ENCODE results near the gene SGK1.

Gene SGK1

DNA sequence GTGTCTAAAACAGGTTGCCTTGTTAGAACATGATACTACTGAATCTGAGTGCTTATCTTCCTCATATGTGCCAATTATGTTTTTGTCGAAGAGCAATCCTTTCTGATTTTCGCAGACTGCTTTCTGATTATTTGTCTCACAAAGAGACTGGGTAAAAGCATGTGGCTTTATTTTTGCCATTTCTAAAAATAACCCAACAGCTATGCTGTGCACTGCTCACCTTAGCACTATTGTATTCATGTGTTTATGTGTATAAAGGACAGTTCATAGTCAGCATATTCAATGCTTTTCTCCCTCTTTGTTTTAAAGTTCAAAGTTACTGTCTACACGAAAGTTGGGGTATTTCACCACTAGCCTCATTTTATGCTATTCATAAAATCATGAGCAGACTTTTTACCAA is 127.0 kb downstream of the SGK1 start:
- H3K27ac ChIP-seq (ENCODE audit: low read depth, low read length, poor library complexity, severe bottlenecking): no peak overlapping the region

DNA sequence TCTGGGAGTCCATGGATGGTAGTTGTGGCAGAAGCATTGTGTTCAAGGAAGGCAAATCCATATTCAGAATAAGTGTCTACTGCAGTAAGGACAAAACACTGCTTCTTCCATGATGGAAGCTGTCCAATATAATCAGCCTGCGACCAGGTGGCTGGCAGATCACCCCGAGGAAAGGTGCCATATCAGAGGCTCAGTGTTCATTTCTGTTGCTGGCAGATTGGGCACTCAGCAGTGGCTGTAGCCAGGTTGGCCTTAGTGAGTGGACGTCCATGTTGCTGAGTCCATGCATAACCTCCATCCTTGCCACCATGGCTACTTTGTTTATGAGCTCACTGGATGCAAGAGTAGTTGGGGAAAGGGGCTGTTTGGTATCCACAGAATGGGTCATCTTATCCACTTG is 130.2 kb downstream of the SGK1 start:
- TF ChIP-seq EZH2 (IDR thresholded peaks at IDR 0.05; ENCODE audit: borderline replicate concordance, low read length): no peak
- TF ChIP-seq, protein P1, sequence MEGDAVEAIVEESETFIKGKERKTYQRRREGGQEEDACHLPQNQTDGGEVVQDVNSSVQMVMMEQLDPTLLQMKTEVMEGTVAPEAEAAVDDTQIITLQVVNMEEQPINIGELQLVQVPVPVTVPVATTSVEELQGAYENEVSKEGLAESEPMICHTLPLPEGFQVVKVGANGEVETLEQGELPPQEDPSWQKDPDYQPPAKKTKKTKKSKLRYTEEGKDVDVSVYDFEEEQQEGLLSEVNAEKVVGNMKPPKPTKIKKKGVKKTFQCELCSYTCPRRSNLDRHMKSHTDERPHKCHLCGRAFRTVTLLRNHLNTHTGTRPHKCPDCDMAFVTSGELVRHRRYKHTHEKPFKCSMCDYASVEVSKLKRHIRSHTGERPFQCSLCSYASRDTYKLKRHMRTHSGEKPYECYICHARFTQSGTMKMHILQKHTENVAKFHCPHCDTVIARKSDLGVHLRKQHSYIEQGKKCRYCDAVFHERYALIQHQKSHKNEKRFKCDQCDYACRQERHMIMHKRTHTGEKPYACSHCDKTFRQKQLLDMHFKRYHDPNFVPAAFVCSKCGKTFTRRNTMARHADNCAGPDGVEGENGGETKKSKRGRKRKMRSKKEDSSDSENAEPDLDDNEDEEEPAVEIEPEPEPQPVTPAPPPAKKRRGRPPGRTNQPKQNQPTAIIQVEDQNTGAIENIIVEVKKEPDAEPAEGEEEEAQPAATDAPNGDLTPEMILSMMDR (IDR thresholded peaks at IDR 0.05; ENCODE audit: low read length): no peak
- Histone ChIP-seq H3K4me2 (ENCODE audit: low read length) (no peak overlapping the region), H3K9me2 (ENCODE audit: low read depth, low read length) (no peaks in the 10 kb centered on the region), H3K36me3 (ENCODE audit: insufficient read depth, low read length) (no peaks in the 10 kb centered on the region), H3F3A (ENCODE audit: insufficient read depth, low read length) (no peaks in the 10 kb centered on the region), H3K4me1 (ENCODE audit: insufficient read depth, low read length, severe bottlenecking) (no peaks in the 10 kb centered on the region), H2AFZ (ENCODE audit: low read length) (no peak overlapping the region), H3K27ac (ENCODE audit: low read depth, low read length, poor library complexity, severe bottlenecking) (no peak overlapping the region), H3K9me3 (ENCODE audit: low read length) (no peaks in the 10 kb centered on the region), H3K4me3 (ENCODE audit: low read depth, low read length, poor library complexity, severe bottlenecking) (no peak overlapping the region), H4K20me1 (ENCODE audit: insufficient read depth, low read length) (no peaks in the 10 kb centered on the region), H3K79me2 (ENCODE audit: insufficient read depth, low read length) (no peaks in the 10 kb centered on the region), H3K27me3 (ENCODE audit: insufficient read depth, low read length) (no peaks in the 10 kb centered on the region), H3K9ac (ENCODE audit: low read length) (no peak overlapping the region)

More for the DNA sequence above, 127.0 kb downstream of the SGK1 start:
- Histone ChIP-seq H3K4me2 (ENCODE audit: low read length) (no peak overlapping the region), H3F3A (ENCODE audit: insufficient read depth, low read length) (no peaks in the 10 kb centered on the region), H3K4me3 (ENCODE audit: low read depth, low read length, poor library complexity, severe bottlenecking) (no peak overlapping the region), H2AFZ (ENCODE audit: low read length) (no peak overlapping the region), H4K20me1 (ENCODE audit: insufficient read depth, low read length) (no peaks in the 10 kb centered on the region), H3K9me2 (ENCODE audit: low read depth, low read length) (no peaks in the 10 kb centered on the region), H3K9me3 (ENCODE audit: low read length) (no peaks in the 10 kb centered on the region), H3K9ac (ENCODE audit: low read length) (no peak overlapping the region), H3K36me3 (ENCODE audit: insufficient read depth, low read length) (no peaks in the 10 kb centered on the region), H3K27me3 (ENCODE audit: insufficient read depth, low read length) (no peaks in the 10 kb centered on the region), H3K79me2 (ENCODE audit: insufficient read depth, low read length) (no peaks in the 10 kb centered on the region), H3K4me1 (ENCODE audit: insufficient read depth, low read length, severe bottlenecking) (no peaks in the 10 kb centered on the region)
- no peak for TF ChIP-seq EZH2 (IDR thresholded peaks at IDR 0.05; ENCODE audit: borderline replicate concordance, low read length)
- TF ChIP-seq, protein P1 (IDR thresholded peaks at IDR 0.05; ENCODE audit: low read length): no peak

DNA sequence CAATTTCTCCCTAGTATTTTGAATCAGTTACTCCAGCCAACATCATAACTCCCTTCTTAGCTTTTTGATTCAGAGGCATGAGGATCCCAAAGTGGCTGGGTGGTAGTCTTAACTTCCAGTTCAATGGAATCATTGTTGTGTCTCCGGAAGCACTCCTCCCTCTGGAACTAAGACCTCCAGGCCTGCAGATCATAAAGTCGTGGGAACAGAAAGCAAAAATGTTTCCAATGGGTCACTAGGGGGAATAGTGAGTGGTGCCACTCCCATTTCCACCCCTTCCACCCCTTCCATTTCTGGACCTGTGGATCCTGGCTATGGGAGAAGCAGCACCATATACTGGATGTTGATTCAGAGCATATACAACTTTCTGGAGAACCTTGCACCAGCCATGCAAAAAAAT is 130.8 kb downstream of the SGK1 start:
- no peak overlapping the region for H3K4me3 ChIP-seq (ENCODE audit: low read depth, low read length, poor library complexity, severe bottlenecking)
- no peak for TF ChIP-seq EZH2 (IDR thresholded peaks at IDR 0.05; ENCODE audit: borderline replicate concordance, low read length)
- TF ChIP-seq, protein P1 (IDR thresholded peaks at IDR 0.05; ENCODE audit: low read length): no peak
- H3K4me2 ChIP-seq (ENCODE audit: low read length): no peak overlapping the region
- H3K4me1 ChIP-seq (ENCODE audit: insufficient read depth, low read length, severe bottlenecking): no peaks in the 10 kb centered on the region
- no peaks in the 10 kb centered on the region for H3K27me3 ChIP-seq (ENCODE audit: insufficient read depth, low read length)
- no peaks in the 10 kb centered on the region for H3K36me3 ChIP-seq (ENCODE audit: insufficient read depth, low read length)
- H2AFZ ChIP-seq (ENCODE audit: low read length): no peak overlapping the region
- no peak overlapping the region for H3K9ac ChIP-seq (ENCODE audit: low read length)
- no peaks in the 10 kb centered on the region for H3K9me2 ChIP-seq (ENCODE audit: low read depth, low read length)
- H4K20me1 ChIP-seq (ENCODE audit: insufficient read depth, low read length): no peaks in the 10 kb centered on the region
- no peaks in the 10 kb centered on the region for H3F3A ChIP-seq (ENCODE audit: insufficient read depth, low read length)
- no peaks in the 10 kb centered on the region for H3K79me2 ChIP-seq (ENCODE audit: insufficient read depth, low read length)
- H3K27ac ChIP-seq (ENCODE audit: low read depth, low read length, poor library complexity, severe bottlenecking): no peak overlapping the region
- H3K9me3 ChIP-seq (ENCODE audit: low read length): no peaks in the 10 kb centered on the region
